SKM-1 (cell line): ENCODE results near the gene C11orf21.

Source experiments
- DNase-seq: peaks from one replicate; lab custom pipeline; 2025; ENCODE audit not compliant: unreplicated experiment; lab: John Stamatoyannopoulos, UW

Gene C11orf21

DNA sequence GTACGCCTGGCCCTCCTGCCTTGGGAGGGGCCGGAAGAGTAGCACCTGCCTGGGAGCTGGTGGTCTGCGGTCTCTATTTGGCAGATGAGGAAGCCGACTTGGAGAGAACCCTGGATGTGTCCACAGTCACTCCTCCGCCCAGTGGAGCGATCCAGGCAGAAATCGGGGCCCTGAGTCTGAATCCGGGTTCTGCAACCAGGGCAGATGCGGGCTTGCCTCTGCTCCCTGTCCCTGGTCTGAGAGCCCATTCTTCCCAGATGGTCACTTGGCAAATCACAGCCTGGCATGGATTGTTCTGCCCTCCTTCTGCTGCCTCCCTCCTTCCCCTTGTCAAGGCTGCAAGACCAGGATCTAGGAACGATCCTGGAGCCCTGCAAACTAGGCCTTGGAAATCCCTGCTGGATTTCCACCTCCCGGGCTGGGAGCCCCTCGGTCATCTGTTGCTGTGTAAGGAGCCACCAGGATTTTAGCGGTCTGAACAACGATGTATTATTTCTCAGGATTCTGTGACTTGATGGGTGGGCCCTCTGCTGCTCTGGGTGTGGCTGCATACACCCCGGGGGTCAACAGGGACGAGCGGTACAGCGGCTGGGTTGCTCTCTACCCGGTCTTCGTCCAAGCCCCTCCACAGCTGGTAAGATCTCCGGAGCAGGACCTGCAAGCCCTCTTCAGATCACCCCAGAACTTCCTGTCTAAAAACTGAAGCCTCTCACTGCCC lies 29.3 kb downstream of the C11orf21 start:
- DNase-seq: no peak

- DNase-seq: no peak
These were observed 30.1 kb downstream of the C11orf21 start for GRCh38 chr11:2271327-2272227.

- DNase-seq: no peak
These were observed 30.7 kb downstream of the C11orf21 start for GRCh38 chr11:2271077-2271326.

- DNase-seq: no peak
These were observed 31.2 kb downstream of the C11orf21 start, which contains the start of gene ASCL2 for GRCh38 chr11:2270322-2271076. TSS of gene ASCL2 (minus strand) at chr11:2270588. CDS start at chr11:2270332, 256 bp downstream.

GRCh38 chr11:2269601-2270321 lies 32.0 kb downstream of the C11orf21 start:
- DNase-seq: no peak

DNA sequence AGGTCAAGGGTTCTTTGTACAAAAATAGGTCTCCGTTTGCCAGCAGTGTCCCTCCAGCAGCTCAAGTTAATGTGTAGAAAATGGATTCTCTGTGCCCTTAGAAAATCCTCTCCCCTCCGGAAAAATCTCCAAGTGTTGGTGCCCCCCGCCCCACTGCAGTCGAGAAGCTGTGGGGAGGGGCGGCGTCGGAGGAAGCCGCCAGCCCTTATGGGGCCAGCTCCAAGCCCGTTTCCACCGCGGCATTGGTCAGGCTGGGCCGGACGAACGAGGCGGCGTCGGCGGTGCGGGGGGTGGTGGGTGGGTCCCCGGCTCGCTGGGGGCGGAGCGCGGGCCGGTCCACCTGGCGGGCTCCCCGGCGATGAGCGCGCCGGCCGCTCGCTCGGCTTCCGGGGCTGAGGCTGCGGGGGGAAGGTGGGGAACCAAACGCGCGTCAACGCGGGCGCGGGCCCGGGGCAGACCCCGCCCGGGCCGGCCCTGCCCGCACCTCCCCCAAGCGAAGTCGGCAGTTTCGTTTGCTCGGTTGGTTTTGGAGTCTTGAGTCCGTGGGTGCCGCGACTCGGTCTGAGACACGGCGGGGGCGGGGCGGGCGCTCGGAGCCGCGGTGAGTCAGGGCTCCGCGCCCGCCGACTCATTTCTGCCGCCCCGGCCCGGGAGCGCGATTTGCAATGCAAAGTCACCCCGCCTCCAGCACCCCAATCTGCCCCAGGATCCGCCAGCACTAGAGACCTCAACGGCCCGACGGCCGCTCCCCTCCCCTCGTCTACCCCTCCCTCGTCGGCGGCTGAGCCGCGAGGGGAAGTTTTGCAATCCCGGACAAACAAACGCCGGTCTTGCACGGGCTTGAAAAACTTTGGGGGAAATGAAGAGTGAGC lies 32.8 kb downstream of the C11orf21 start:
- peak; percentile 52 for DNase-seq

DNA sequence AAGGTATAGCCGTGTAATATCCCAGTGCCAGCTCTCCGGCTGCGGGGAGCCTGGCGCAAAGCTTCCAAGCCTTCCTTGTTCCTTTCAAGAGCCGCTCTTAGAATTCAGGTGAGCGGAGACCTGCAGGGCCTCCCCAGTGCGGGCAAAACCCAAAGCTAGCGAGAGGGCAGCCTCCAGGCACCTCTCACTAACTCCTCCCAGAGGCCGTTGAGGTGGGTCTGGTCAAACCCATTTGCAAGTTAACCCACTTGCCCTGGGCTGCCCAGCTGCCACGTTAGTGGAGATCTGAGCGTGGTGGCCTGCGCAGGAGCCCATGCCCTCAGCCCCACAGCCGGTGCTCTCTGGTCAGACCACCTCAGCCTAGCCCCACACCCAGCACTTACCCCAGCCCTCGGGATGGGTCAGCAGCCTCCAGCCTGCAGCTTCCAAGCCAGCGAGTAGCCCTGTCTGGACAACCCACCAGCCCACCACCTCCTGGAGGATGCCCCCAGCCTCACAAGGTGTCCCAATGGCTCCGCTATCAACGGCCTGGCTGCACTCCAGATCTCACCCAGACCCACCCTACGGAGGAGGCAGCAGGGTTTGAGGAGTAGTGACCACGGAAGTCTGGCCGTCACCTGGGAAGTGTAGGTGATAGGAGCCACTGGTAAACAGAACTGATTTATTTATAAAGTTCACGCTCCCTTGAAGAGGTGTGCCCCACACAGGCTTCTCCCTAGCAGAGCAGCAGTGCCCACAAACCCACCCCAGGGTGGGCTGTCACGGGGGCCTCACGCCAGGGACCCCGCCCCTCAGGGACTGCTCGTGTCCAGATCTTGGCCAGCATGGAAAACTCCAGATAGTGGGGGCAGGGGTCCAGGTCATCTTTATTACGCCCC lies 33.6 kb downstream of the C11orf21 start:
- no peak for DNase-seq

GRCh38 chr11:2267306-2267850 lies 34.3 kb downstream of the C11orf21 start:
- DNase-seq: no peak

GRCh38 chr11:2266586-2267305 lies 35.0 kb downstream of the C11orf21 start:
- DNase-seq: no peak

DNA sequence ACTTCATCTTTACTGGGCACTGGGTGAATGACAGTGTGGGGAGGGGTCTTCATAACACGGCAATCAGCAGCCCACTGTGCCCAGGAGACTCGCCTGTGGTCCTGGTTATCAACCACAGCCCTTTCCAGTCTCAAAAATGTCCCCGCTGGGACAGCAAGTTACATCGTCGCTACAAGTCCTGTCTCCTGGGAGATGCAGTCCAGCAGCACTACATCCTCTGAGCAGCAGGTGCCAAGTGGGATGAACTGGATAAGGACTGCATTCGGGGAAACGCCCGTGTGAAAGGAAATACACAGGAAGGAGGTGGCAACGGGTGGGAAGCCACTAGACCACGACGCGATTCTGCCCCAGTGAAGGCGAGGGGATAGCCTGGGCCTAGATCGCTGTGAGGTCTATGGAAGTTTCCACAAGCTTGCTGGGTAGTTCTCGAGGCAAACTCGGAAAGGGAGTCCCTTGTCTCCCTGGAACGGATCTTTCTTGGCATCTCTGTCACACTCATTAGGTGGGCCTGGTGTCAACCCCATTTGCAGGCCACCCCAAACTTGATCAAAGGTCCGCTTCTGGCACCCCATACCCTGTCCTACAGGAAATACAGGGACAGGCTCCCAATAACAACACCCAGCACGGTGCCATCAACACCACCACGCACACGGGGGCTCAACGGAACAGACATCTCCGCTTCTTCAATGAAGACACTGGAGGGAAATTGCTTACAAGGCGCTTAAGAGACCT lies 35.7 kb downstream of the C11orf21 start:
- no peak for DNase-seq

GRCh38 chr11:2265396-2265795 lies 36.3 kb downstream of the C11orf21 start:
- DNase-seq: peak; percentile 66

DNA sequence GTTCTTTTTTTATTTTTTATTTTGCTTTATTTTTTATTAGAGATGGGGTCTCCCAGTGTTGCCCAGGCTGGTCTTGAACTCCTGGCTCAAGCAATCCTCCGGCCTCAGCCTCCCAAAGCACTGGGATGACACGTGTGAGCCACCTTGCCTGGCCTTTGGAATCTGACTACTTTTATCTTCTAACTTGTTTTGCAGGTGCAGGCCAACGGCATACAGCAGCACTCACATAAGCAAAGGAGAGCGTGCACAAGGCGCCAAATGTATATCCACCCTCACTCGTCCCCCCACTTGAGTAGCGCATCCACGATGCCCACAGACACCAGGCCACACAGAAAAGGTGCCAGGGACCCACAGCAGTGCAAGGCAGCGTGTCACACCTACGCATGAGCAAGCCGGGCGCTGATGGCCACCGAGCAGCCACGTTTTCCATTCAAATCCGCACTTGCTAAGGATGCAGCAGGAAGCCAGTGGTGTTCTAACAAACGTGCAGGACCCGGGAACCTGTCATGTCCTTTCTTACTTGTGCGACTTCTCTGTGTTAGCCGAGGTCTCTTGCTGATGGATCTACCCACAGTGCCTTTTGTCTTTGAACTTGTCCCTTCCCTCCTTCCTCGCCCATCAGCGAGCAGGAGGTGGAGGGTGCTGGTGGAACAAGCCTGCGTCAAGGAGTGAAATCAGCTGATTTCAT lies 37.2 kb downstream of the C11orf21 start:
- DNase-seq: no peak

GRCh38 chr11:2263724-2264360 lies 37.9 kb downstream of the C11orf21 start:
- no peak for DNase-seq

- DNase-seq: no peak
These were observed 38.6 kb downstream of the C11orf21 start for GRCh38 chr11:2263071-2263565.

- no peak for DNase-seq
These were observed 39.2 kb downstream of the C11orf21 start for GRCh38 chr11:2262301-2263070.
